Peyer's patch (tissue), 4 donors: ENCODE results near the gene NPC2. TPM values are rescaled to one million over a fixed set of nuclear protein-coding genes. Genes with fewer than 3 reads are reported as not detected.

Experiments
- DNase-seq, 3 donors: peaks; one replicate each; pipeline ENCODE4 v3.0.0-alpha.2; 2017 to 2019
- H3K27ac ChIP-seq, 4 donors: fragments of 200-600 bp; sonication (generic); one replicate each; pipeline ENCODE4 v1.5.1; 2016 to 2019
- H3K27me3 ChIP-seq, 2 donors: fragments of 200-600 bp; sonication (generic); one replicate each; pipeline ENCODE4 v1.5.1; 2019
- H3K36me3 ChIP-seq, 3 donors: fragments of 200-600 bp; sonication (generic); one replicate each; pipeline ENCODE4 v1.5.1; 2016 to 2019
- H3K4me1 ChIP-seq, 4 donors: fragments of 200-600 bp; sonication (generic); one replicate each; pipeline ENCODE4 v1.5.1; 2016 to 2019
- H3K4me3 ChIP-seq, 4 donors: fragments of 200-600 bp; sonication (generic); 1 replicate in 3 of 4; 2 replicates in 1 of 4; pipeline ENCODE4 v1.5.1; 2016 to 2019; ENCODE audit warnings: mild to moderate bottlenecking in 1 of 4
- H3K9me3 ChIP-seq, 4 donors: fragments of 200-600 bp; sonication (generic); one replicate each; pipeline ENCODE4 v1.5.1; 2016 to 2019; ENCODE audit warnings: mild to moderate bottlenecking in 1 of 4
- CTCF ChIP-seq, 6 experiments: fragments of 450-650 bp in 4 of 6; fragments of 200-600 bp in 2 of 6; sonication (generic) in 1 of 6; IDR thresholded peaks; one replicate each; pipeline ENCODE4 v1.5.1; 2017 to 2019; ENCODE audit warnings: antibody characterized with exemption in 6 of 6, mild to moderate bottlenecking in 3 of 6, moderate library complexity in 1 of 6
- POLR2A ChIP-seq, 2 donors: fragments of 450-650 bp; IDR thresholded peaks; one replicate each; pipeline ENCODE4 v1.5.1; 2017; ENCODE audit warnings: antibody characterized with exemption in 2 of 2, mild to moderate bottlenecking in 2 of 2, moderate library complexity in 2 of 2
- total RNA-seq, 4 donors: library from RNA; depleted of rRNA; stranded (reverse); fragments of >200 nt; gene quantifications; one replicate each; pipeline ENCODE4 v1.1.0, GENCODE V29; 2016

Gene NPC2
- total RNA-seq, 4 donors from 2014 or later = 102 to 208 (median 161) TPM

- peak in 1 of 3 donors; percentile 15 for DNase-seq
- Histone ChIP-seq H3K4me1 (no peaks in the 10 kb centered on the region), H3K27ac (no peak overlapping the region), H3K27me3 (no peaks in the 10 kb centered on the region), H3K9me3 (no peaks in the 10 kb centered on the region), H3K4me3 (no peak overlapping the region), H3K36me3 (no peaks in the 10 kb centered on the region)
- no peak for TF ChIP-seq CTCF (IDR thresholded peaks at IDR 0.05)
- TF ChIP-seq POLR2A (IDR thresholded peaks at IDR 0.05) = no peak
Measured at GRCh38 chr14:74519316-74520074, 26.4 kb upstream of the NPC2 start.

- H3K27me3 ChIP-seq = no peaks in the 10 kb centered on the region
Measured at GRCh38 chr14:74518221-74518620, 25.1 kb upstream of the NPC2 start.

DNA sequence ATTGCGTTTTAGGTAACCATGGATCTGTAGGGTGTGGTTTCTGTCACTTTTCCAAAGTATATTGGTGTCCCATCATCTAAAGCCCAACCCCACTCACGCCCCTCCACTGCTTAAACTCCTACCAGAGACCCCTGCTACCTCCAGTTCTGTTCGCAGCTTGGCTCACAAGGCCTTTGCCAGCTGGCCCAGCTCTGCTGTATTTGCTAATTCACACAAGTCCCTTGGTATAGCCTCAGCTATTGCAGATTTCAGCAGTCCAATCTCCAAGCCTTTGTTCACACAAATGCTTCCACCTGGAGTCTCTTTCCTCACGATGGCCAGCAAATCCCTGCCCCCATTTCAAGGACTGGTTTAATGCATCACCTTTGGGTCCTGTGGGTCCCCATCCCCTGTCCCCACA lies 24.6 kb upstream of the NPC2 start:
- H3K4me1 ChIP-seq = no peaks in the 10 kb centered on the region
- H3K36me3 ChIP-seq = no peaks in the 10 kb centered on the region
- H3K4me3 ChIP-seq = no peak overlapping the region
- no peaks in the 10 kb centered on the region for H3K9me3 ChIP-seq
- TF ChIP-seq CTCF (IDR thresholded peaks at IDR 0.05) = no peak
- no peak for TF ChIP-seq POLR2A (IDR thresholded peaks at IDR 0.05)
- peak in 1 of 3 donors; percentile 8 for DNase-seq
- H3K27ac ChIP-seq = no peak overlapping the region
- H3K27me3 ChIP-seq = no peaks in the 10 kb centered on the region

More at GRCh38 chr14:74518221-74518620, 25.1 kb upstream of the NPC2 start:
- Histone ChIP-seq H3K4me1 (no peaks in the 10 kb centered on the region), H3K9me3 (no peaks in the 10 kb centered on the region), H3K27ac (no peak overlapping the region), H3K4me3 (no peak overlapping the region), H3K36me3 (no peaks in the 10 kb centered on the region)
- peak in 1 of 3 donors; percentile 9 for DNase-seq
- no peak for TF ChIP-seq POLR2A (IDR thresholded peaks at IDR 0.05)
- no peak for TF ChIP-seq CTCF (IDR thresholded peaks at IDR 0.05)

DNA sequence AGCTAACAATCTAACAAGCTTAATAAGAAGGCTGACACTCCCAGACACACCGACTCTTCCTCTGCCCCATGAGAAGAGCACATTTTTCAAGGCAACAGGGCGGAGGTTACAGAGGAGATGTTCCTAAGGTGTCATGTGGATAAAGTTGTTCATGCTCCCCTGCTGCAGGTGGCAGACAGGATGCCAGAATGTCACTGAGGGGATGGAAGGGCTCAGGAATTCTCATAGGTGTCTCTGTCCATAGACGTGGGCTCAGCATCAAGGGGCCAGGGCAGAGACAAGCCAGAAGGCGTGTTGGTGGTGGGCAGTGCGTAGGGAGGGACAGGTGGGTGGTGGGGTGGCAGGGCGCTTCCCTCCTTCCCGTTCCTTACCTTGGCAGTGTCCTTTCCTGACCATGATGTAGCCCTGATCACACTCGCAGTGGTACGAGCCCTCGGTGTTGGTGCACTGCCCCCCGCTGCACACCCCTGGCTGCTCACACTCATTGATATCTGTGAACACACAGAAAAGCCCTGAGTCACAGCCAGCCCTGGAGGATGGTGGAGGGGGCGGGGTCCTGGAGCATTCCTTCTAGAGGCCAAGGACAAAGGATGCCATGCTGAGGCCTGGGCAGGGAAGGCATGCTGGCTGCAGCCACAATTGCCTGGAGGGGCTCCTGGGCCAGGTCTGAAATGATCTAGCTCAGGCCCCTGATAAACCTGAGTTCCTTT lies 23.5 kb upstream of the NPC2 start:
- no peak overlapping the region for H3K27ac ChIP-seq
- H3K4me1 ChIP-seq = no peaks in the 10 kb centered on the region
- no peaks in the 10 kb centered on the region for H3K9me3 ChIP-seq
- DNase-seq = peak in 1 of 3 donors; percentile 32
- TF ChIP-seq POLR2A (IDR thresholded peaks at IDR 0.05) (no peak), CTCF (IDR thresholded peaks at IDR 0.05) (no peak)
- no peaks in the 10 kb centered on the region for H3K27me3 ChIP-seq
- no peaks in the 10 kb centered on the region for H3K36me3 ChIP-seq
- H3K4me3 ChIP-seq = no peak overlapping the region

- H3K9me3 ChIP-seq = no peaks in the 10 kb centered on the region
- TF ChIP-seq CTCF (IDR thresholded peaks at IDR 0.05) = no peak
- TF ChIP-seq POLR2A (IDR thresholded peaks at IDR 0.05) = no peak
- peak in 1 of 3 donors; percentile 39 for DNase-seq
- H3K4me3 ChIP-seq = no peak overlapping the region
- no peak overlapping the region for H3K27ac ChIP-seq
- H3K27me3 ChIP-seq = no peaks in the 10 kb centered on the region
- H3K36me3 ChIP-seq = no peaks in the 10 kb centered on the region
- H3K4me1 ChIP-seq = no peaks in the 10 kb centered on the region
Measured at GRCh38 chr14:74515891-74516412, 22.8 kb upstream of the NPC2 start.
